Heart right ventricle (tissue), 16 donors: Measurements from ENCODE around the gene ACP7. TPM values are rescaled to one million over a fixed set of nuclear protein-coding genes. Genes with fewer than 3 reads are reported as not detected.

Experiments used
- ATAC-seq, 8 donors: fragments of 200-7000 bp; cut with Tn5 transposase; one replicate each; pipeline ENCODE4 v1.9.1; 2020; ENCODE audit warnings: mild to moderate bottlenecking in 8 of 8, moderate library complexity in 8 of 8, moderate number of reproducible peaks in 1 of 8
- DNase-seq, 2 donors: peaks; one replicate each; pipeline ENCODE4 v3.0.0-alpha.2; 2020
- H3K27ac ChIP-seq, 10 donors: fragments of 200-600 bp; sonication (generic) in 2 of 10; one replicate each; pipeline versions ENCODE4 v1.5.0 to v1.8.0; 2020 to 2022; ENCODE audit warnings: mild to moderate bottlenecking in 3 of 10
- H3K27me3 ChIP-seq, 7 donors: fragments of 200-600 bp; one replicate each; pipeline ENCODE4 v1.8.0; 2021 to 2022; ENCODE audit warnings: mild to moderate bottlenecking in 2 of 7
- H3K36me3 ChIP-seq, 9 donors: fragments of 200-600 bp; sonication (generic) in 1 of 9; one replicate each; pipeline versions ENCODE4 v1.5.0 to v1.8.0; 2020 to 2022; ENCODE audit warnings: mild to moderate bottlenecking in 2 of 9
- H3K4me1 ChIP-seq, 9 donors: fragments of 200-600 bp; sonication (generic) in 1 of 9; one replicate each; pipeline versions ENCODE4 v1.5.0 to v1.8.0; 2020 to 2022; ENCODE audit warnings: mild to moderate bottlenecking in 4 of 9
- H3K4me3 ChIP-seq, 10 donors: fragments of 200-600 bp; sonication (generic) in 2 of 10; one replicate each; pipeline versions ENCODE4 v1.5.0 to v1.8.0; 2020 to 2022; ENCODE audit warnings: mild to moderate bottlenecking in 7 of 10, moderate library complexity in 2 of 10
- H3K9me3 ChIP-seq, 11 donors: fragments of 200-600 bp in 10 of 11; sonication (generic) in 2 of 11; one replicate each; pipeline versions ENCODE4 v1.5.0 to v1.8.0; 2013 to 2022; ENCODE audit warnings: mild to moderate bottlenecking in 2 of 11, control low read depth in 1 of 11, moderate library complexity in 1 of 11
- WGBS, 2 donors: extraction: QIAGEN DNeasy Blood & Tissue Kit; methylation state at CpG; one replicate each; pipeline ENCODE4 v1.1.7; 2013; ENCODE audit warnings: inconsistent platforms in 1 of 2; 5-methylcytosine and 5-hydroxymethylcytosine counted together
- intact Hi-C, 10 donors: fragments of 100-400 bp; cut with DNase I; formaldehyde crosslinking; loops; one replicate each; pipeline versions ENCODE4 v1.11.1 to v1.14.2; 2022
- polyA plus RNA-seq, 2 donors: library from polyadenylated mRNA; stranded (reverse); fragments of 200-250 nt; gene quantifications; one replicate each; pipeline ENCODE4 v1.2.3, GENCODE V29; 2013
- total RNA-seq, 10 donors: library from RNA; stranded (reverse); fragmentation: NEBNext Ultra II Directional in 3 of 10; extraction: Animal tissue kit (Norgen Biotek cat#: 25700) in 3 of 10; gene quantifications; one replicate each; pipeline versions ENCODE4 v1.2.1 to v1.2.4, GENCODE V29; 2021 to 2023
- TF ChIP-seq, protein P1 (sequence below), 9 donors: fragments of 200-600 bp; sonication (generic) in 2 of 9; IDR thresholded peaks; one replicate each; pipeline versions ENCODE4 v1.5.0 to v1.8.0; 2021 to 2022; ENCODE audit warnings: antibody characterized with exemption in 9 of 9, mild to moderate bottlenecking in 5 of 9, moderate library complexity in 1 of 9
- donor health status: Arrhythmogenic right ventricular cardiomyopathy.
- donor health status: ischemic (EF 13 %, LVEDD 7.1; RV severe dilation, severe dysfunction).
- donor health status: healthy with polysubstance abuse.
- donor health status: DM: no; HTN: yes; CAD: no.
- donor health status: DM: no; HTN: no; CAD: no.
- donor health status: ischemic (EF 25% LVEDD 6.9; RV normal size, moderate dysfunction).
- donor health status: ischemic (EF 25% LVEDD 5.7; RV mildly dilated, moderate dysfunction).
- donor health status: healthy.
- donor health status: DM: yes; HTN: yes; CAD: no.
- donor health status: Ischemic cardiomyopathy.
- donor health status: ischemic (EF 35%, LVEDD 5.7; RV mildly dilated, moderate dysfunction).
- donor health status: nonischemic (EF 11% LVEDD 7.7; RV severe dilation, severe dysfunction).
- donor health status: DM: yes; HTN: yes; CAD: no.
- donor health status: PGD.
- donor health status: ischemic (EF 29% LVEDD 5.4; RV normal size, mild dysfunction).
- donor health status: nonischemic (EF 23%, LVEDD 6.1; RV moderate dilation, normal function).

The ACP7 gene
- total and polyA plus RNA-seq, 12 donors: not detected

DNA sequence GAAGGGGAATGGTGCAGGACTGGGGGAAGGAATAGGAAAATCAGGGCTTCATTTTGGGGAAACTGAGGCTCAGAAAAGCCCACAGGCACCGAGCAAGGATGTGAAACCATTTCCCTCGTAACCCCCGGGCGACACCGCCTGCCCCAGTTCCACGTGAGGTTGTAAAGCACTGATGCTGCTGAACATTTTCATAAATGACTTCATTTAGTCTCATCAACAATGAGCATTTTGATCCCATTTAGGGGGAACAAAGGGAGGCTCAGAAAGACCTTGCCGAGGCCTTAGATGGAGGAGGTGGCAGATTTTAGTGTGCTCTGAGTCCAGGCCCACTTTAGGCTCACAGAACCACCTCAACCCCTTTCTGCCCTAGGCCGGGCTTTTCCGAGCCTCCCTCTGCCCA lies 31.3 kb upstream of the ACP7 start:
- DNase-seq: no peak
- Histone ChIP-seq H3K27ac (no peak overlapping the region), H3K4me1 (no peaks in the 10 kb centered on the region), H3K36me3 (no peaks in the 10 kb centered on the region), H3K4me3 (no peak overlapping the region), H3K27me3 (peaks cover 0 to 17% (median 6%) of the 10 kb centered on the region in 7 donors), H3K9me3 (peaks cover 0 to 9% (median 0%) of the 10 kb centered on the region in 11 donors)
- intact Hi-C loops: loop anchor here in 1 of 10 donors (5.0 kb wide), 1 partner anchor 274 kb away; no protein-coding TSS in a partner anchor
- TF ChIP-seq, protein P1, sequence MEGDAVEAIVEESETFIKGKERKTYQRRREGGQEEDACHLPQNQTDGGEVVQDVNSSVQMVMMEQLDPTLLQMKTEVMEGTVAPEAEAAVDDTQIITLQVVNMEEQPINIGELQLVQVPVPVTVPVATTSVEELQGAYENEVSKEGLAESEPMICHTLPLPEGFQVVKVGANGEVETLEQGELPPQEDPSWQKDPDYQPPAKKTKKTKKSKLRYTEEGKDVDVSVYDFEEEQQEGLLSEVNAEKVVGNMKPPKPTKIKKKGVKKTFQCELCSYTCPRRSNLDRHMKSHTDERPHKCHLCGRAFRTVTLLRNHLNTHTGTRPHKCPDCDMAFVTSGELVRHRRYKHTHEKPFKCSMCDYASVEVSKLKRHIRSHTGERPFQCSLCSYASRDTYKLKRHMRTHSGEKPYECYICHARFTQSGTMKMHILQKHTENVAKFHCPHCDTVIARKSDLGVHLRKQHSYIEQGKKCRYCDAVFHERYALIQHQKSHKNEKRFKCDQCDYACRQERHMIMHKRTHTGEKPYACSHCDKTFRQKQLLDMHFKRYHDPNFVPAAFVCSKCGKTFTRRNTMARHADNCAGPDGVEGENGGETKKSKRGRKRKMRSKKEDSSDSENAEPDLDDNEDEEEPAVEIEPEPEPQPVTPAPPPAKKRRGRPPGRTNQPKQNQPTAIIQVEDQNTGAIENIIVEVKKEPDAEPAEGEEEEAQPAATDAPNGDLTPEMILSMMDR (IDR thresholded peaks at IDR 0.05): no peak
- no peak for ATAC-seq
- 77 to 78% methylated on average over 9 of the region's 9 CpGs for WGBS, 2 donors

DNA sequence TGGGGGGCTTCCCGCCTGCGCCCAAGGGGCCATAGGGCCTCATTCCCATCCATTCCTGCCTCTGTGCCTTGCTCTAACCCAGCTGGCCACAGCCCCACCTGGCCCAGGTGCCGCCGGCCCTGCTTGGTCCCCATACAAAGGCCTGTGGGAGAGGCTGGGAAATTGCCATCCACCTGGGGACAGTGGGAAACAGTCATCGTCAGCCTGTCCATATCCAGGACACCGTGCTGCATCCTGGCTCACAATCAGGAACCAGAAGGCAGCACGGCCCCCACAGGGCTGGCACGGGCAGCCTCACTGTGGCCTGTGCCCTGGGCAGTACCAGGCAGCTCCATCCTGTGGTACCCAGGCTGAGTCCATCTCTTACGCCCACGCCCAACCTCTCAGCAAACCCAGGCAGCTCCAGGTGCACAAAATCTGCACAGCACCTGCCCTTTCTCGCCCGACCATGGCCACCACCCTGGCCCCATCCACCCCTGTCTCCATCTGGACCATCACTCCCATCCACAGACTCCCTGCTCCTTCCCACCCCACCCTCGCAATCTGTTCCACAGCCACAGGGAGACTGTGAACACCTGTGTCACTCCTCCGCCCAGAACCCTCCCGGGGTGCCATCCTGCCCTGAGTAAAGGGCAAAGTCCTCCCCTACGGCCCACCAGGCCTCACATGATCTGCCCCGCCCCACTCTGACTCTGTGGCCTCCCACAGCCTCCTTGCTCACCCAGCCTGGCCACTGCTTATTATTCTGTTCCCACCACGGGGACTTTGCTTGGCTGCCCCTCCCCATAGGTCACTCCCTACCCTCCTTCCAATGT lies 30.7 kb upstream of the ACP7 start:
- H3K4me1 ChIP-seq: no peaks in the 10 kb centered on the region
- ATAC-seq (no peak), DNase-seq (no peak)
- TF ChIP-seq, protein P1 (IDR thresholded peaks at IDR 0.05): no peak
- intact Hi-C loops: loop anchor here in 1 of 10 donors (5.0 kb wide), 1 partner anchor 274 kb away; no protein-coding TSS in a partner anchor
- no peak overlapping the region for H3K4me3 ChIP-seq
- H3K27ac ChIP-seq: no peak overlapping the region
- peaks cover 0 to 9% (median 0%) of the 10 kb centered on the region in 11 donors for H3K9me3 ChIP-seq
- peaks cover 0 to 17% (median 6%) of the 10 kb centered on the region in 7 donors for H3K27me3 ChIP-seq
- no peaks in the 10 kb centered on the region for H3K36me3 ChIP-seq
- WGBS, 2 donors: 84 to 85% methylated on average over 18 of the region's 18 CpGs

DNA sequence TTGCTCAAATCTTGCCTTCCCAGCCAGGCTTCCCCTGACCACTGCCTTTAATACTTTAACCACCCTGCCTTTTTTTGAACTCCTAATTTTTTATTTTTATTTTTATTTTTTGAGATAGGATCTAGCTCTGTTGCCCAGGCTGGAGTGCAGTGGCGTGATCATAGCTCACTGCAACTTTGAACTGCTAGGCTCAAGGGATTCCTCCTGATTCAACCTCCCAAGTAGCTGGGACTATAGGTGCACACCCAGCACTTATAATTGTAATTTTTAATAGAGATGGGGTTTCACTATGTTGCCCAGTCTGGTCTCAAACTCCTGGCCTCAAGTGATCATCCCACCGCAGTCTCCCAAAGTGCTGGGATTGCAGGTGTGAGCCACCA lies 30.1 kb upstream of the ACP7 start:
- 90 to 91% methylated on average over 2 of the region's 2 CpGs for WGBS, 2 donors
- TF ChIP-seq, protein P1 (IDR thresholded peaks at IDR 0.05): no peak
- Histone ChIP-seq H3K9me3 (peaks cover 0 to 9% (median 0%) of the 10 kb centered on the region in 11 donors), H3K36me3 (no peaks in the 10 kb centered on the region), H3K4me3 (no peak overlapping the region), H3K4me1 (no peaks in the 10 kb centered on the region), H3K27me3 (peaks cover 0 to 17% (median 6%) of the 10 kb centered on the region in 7 donors), H3K27ac (no peak overlapping the region)
- ATAC-seq (no peak), DNase-seq (no peak)
- intact Hi-C loops: loop anchor here in 1 of 10 donors (5.0 kb wide), 1 partner anchor 273 kb away; no protein-coding TSS in a partner anchor

DNA sequence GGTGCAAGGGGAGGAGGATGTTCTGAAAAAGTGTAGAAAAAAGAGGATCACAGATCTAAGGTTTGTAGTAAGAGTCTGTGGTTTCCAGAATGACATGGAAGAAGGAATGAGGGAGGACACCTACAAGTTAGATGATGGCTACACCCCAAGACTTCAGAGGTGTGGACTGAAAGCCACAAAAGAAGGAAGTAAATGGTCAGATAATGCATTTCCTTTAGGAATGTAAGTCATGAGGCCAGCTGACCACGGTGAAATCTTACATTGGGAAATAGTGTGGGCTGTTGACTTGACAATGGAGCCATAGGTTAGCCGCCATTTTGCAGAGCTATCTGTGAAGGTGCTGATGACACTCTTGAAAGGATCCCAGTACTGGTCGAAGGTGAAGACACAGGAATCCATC lies 26.6 kb upstream of the ACP7 start:
- Histone ChIP-seq H3K27me3 (peaks cover 0 to 8% (median 0%) of the 10 kb centered on the region in 7 donors), H3K4me3 (no peak overlapping the region), H3K4me1 (no peaks in the 10 kb centered on the region), H3K9me3 (peaks cover 0 to 9% (median 0%) of the 10 kb centered on the region in 11 donors), H3K27ac (no peak overlapping the region), H3K36me3 (no peaks in the 10 kb centered on the region)
- no peak for DNase-seq
- intact Hi-C loops: no loop called here
- ATAC-seq: no peak
- WGBS, 2 donors: 67 to 79% methylated on average over 3 of the region's 3 CpGs
- TF ChIP-seq, protein P1 (IDR thresholded peaks at IDR 0.05): no peak
